ENCODE data around the gene NOXA1.

DNA sequence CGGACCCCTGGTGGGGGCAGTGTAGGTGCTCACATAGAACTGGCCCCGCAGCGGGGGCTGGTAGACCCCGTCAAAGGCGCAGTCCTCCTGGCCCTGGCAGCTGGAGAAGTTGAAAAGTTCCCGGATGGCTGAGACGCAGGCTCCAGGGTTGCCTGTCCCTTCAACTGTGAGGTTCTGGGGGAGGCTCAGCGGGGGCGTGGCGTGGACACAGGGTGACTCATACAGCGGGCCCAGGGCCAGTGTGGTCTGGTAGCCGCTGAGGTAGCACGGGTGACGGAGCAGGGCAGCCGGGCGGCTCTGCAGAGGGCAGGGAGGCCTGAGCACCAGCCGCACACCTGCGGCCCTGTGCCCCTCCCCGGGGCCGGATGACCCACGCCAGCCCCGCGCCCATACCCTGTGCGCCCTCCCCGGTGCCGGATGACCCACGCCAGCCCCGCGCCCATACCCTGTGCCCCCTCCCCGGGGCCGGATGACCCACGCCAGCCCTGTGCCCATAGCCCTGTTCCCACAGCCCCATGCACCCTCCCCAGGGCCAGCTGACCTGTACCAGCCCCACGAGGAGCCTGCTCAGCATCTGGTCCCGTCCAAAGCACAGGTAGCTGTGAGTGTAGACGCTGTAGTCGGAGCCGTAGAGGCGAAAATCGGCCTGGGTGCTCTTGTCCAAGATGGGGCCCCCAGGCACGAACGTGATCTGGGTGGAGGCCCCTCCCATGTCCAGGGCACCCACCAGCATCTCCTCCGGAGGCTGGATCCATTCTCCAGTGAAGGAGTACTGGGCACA is 13.0 kb downstream of the NOXA1 start:
- TF ChIP-seq POLR2A (conservative IDR thresholded peaks at IDR 0.05) = peak; percentile 44; the same call in 1 of the 2 replicates
- no peak for TF ChIP-seq FOXJ3 (CRISPR knock-in tag; IDR thresholded peaks at IDR 0.05)
- TF ChIP-seq BMI1 (IDR thresholded peaks at IDR 0.05; ENCODE audit: low read length) = no peak
- TF ChIP-seq, protein P1, sequence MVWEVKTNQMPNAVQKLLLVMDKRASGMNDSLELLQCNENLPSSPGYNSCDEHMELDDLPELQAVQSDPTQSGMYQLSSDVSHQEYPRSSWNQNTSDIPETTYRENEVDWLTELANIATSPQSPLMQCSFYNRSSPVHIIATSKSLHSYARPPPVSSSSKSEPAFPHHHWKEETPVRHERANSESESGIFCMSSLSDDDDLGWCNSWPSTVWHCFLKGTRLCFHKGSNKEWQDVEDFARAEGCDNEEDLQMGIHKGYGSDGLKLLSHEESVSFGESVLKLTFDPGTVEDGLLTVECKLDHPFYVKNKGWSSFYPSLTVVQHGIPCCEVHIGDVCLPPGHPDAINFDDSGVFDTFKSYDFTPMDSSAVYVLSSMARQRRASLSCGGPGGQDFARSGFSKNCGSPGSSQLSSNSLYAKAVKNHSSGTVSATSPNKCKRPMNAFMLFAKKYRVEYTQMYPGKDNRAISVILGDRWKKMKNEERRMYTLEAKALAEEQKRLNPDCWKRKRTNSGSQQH (CRISPR knock-in tag; IDR thresholded peaks at IDR 0.05) = no peak
- peak; percentile 9 for TF ChIP-seq SAP30 (IDR thresholded peaks at IDR 0.05; ENCODE audit: borderline replicate concordance, insufficient read depth, low read depth, low read length, poor library complexity, severe bottlenecking)
- no peak for TF ChIP-seq MTA2 (IDR thresholded peaks at IDR 0.05; ENCODE audit: low read depth)
- no peak for TF ChIP-seq CBX2 (IDR thresholded peaks at IDR 0.05; ENCODE audit: insufficient read depth, low read length, poor library complexity, severe bottlenecking)
- TF ChIP-seq TBL1XR1 (IDR thresholded peaks at IDR 0.05; ENCODE audit: low read length in 2 of 2) = no peak
- TF ChIP-seq SMC3 (conservative IDR thresholded peaks at IDR 0.05; ENCODE audit: insufficient read depth, low read depth, low read length) = no peak
- no peak for TF ChIP-seq RHOXF2B (CRISPR knock-in tag; conservative IDR thresholded peaks at IDR 0.05)
- TF ChIP-seq, protein P2, sequence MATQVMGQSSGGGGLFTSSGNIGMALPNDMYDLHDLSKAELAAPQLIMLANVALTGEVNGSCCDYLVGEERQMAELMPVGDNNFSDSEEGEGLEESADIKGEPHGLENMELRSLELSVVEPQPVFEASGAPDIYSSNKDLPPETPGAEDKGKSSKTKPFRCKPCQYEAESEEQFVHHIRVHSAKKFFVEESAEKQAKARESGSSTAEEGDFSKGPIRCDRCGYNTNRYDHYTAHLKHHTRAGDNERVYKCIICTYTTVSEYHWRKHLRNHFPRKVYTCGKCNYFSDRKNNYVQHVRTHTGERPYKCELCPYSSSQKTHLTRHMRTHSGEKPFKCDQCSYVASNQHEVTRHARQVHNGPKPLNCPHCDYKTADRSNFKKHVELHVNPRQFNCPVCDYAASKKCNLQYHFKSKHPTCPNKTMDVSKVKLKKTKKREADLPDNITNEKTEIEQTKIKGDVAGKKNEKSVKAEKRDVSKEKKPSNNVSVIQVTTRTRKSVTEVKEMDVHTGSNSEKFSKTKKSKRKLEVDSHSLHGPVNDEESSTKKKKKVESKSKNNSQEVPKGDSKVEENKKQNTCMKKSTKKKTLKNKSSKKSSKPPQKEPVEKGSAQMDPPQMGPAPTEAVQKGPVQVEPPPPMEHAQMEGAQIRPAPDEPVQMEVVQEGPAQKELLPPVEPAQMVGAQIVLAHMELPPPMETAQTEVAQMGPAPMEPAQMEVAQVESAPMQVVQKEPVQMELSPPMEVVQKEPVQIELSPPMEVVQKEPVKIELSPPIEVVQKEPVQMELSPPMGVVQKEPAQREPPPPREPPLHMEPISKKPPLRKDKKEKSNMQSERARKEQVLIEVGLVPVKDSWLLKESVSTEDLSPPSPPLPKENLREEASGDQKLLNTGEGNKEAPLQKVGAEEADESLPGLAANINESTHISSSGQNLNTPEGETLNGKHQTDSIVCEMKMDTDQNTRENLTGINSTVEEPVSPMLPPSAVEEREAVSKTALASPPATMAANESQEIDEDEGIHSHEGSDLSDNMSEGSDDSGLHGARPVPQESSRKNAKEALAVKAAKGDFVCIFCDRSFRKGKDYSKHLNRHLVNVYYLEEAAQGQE (IDR thresholded peaks at IDR 0.05; ENCODE audit: borderline replicate concordance) = peak; percentile 30; the same call in 1 of the 2 replicates
- TF ChIP-seq, protein P2 (CRISPR knock-in tag; IDR thresholded peaks at IDR 0.05; ENCODE audit: low read depth) = no peak
- TF ChIP-seq, protein P3, sequence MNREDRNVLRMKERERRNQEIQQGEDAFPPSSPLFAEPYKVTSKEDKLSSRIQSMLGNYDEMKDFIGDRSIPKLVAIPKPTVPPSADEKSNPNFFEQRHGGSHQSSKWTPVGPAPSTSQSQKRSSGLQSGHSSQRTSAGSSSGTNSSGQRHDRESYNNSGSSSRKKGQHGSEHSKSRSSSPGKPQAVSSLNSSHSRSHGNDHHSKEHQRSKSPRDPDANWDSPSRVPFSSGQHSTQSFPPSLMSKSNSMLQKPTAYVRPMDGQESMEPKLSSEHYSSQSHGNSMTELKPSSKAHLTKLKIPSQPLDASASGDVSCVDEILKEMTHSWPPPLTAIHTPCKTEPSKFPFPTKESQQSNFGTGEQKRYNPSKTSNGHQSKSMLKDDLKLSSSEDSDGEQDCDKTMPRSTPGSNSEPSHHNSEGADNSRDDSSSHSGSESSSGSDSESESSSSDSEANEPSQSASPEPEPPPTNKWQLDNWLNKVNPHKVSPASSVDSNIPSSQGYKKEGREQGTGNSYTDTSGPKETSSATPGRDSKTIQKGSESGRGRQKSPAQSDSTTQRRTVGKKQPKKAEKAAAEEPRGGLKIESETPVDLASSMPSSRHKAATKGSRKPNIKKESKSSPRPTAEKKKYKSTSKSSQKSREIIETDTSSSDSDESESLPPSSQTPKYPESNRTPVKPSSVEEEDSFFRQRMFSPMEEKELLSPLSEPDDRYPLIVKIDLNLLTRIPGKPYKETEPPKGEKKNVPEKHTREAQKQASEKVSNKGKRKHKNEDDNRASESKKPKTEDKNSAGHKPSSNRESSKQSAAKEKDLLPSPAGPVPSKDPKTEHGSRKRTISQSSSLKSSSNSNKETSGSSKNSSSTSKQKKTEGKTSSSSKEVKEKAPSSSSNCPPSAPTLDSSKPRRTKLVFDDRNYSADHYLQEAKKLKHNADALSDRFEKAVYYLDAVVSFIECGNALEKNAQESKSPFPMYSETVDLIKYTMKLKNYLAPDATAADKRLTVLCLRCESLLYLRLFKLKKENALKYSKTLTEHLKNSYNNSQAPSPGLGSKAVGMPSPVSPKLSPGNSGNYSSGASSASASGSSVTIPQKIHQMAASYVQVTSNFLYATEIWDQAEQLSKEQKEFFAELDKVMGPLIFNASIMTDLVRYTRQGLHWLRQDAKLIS (CRISPR knock-in tag; IDR thresholded peaks at IDR 0.05) = no peak
